ENCODE measurements around the gene SEPTIN2. TPM values are rescaled to one million over a fixed set of nuclear protein-coding genes. Genes with fewer than 3 reads are reported as not detected.

SEPTIN2 gene
- total RNA-seq, 2 experiments from 2014 or later, result 198 to 275 TPM

DNA sequence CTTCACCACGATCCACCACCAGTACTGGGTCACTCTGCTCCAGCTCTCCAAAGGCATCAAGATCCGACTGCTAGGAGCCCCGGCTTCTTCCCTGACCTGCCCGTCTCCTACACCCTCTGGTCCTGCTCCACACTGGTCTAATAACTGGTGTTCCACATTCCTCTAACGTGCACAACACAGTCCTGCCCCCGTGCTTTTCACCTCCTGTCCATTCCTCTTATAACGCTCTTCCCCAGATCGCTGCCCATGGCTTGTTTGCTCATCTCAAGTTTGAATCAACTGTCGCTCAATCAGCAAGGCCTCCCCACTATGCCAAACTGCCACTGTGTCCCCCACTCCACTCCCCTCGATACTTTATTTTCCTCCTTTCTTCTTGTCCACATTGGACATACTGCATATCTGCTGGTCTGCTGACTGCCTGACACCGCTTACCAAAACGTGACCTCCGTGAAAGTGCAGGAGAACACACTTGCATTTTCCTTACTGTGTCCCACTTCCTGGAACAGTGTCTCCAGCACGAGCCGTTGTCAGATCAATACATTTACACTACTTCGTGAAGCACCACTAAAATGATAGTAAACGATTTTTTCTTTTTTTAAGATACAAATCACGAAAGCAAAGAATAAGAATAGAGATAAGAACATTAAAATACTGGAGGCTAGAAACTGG is 6.8 kb upstream of the SEPTIN2 start:
- Histone ChIP-seq H3K79me2 (ENCODE audit: insufficient read depth, low read depth, low read length) (peaks cover 72% of the 10 kb centered on the region), H3K9me3 (ENCODE audit: low read length) (no peaks in the 10 kb centered on the region), H3K27ac (ENCODE audit: low read depth, low read length, poor library complexity, severe bottlenecking) (peak overlapping the region; percentile 39), H3K9me2 (ENCODE audit: insufficient read depth, low read length) (no peaks in the 10 kb centered on the region), H4K20me1 (ENCODE audit: insufficient read depth, low read length) (peaks cover 36% of the 10 kb centered on the region), H2AFZ (ENCODE audit: low read length) (no peak overlapping the region), H3K4me2 (ENCODE audit: low read length) (peak overlapping the region; percentile 58), H3K36me3 (ENCODE audit: insufficient read depth, low read length) (peaks cover 7% of the 10 kb centered on the region; the same call in 1 of the 2 replicates), H3K4me3 (ENCODE audit: low read depth, low read length, poor library complexity, severe bottlenecking) (no peak overlapping the region), H3K4me1 (ENCODE audit: insufficient read depth, low read length, poor library complexity, severe bottlenecking) (peaks cover 48% of the 10 kb centered on the region)
- no peak for DNase-seq (ENCODE audit: low spot score)
- no peak for TF ChIP-seq EZH2phosphoT487 (IDR thresholded peaks at IDR 0.05; ENCODE audit: borderline replicate concordance, low read depth, low read length)
- TF ChIP-seq, protein P1, sequence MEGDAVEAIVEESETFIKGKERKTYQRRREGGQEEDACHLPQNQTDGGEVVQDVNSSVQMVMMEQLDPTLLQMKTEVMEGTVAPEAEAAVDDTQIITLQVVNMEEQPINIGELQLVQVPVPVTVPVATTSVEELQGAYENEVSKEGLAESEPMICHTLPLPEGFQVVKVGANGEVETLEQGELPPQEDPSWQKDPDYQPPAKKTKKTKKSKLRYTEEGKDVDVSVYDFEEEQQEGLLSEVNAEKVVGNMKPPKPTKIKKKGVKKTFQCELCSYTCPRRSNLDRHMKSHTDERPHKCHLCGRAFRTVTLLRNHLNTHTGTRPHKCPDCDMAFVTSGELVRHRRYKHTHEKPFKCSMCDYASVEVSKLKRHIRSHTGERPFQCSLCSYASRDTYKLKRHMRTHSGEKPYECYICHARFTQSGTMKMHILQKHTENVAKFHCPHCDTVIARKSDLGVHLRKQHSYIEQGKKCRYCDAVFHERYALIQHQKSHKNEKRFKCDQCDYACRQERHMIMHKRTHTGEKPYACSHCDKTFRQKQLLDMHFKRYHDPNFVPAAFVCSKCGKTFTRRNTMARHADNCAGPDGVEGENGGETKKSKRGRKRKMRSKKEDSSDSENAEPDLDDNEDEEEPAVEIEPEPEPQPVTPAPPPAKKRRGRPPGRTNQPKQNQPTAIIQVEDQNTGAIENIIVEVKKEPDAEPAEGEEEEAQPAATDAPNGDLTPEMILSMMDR (conservative IDR thresholded peaks at IDR 0.05; ENCODE audit: low read length), result no peak
- BruUV-seq (replicated peaks), result no TSS peak
- ChIA-PET POLR2A (no interaction called here), CTCF (ENCODE audit: unreplicated experiment) (no interaction called here)
- intact Hi-C loops (cut with micrococcal nuclease; ENCODE audit: unreplicated experiment), result no loop called here

DNA sequence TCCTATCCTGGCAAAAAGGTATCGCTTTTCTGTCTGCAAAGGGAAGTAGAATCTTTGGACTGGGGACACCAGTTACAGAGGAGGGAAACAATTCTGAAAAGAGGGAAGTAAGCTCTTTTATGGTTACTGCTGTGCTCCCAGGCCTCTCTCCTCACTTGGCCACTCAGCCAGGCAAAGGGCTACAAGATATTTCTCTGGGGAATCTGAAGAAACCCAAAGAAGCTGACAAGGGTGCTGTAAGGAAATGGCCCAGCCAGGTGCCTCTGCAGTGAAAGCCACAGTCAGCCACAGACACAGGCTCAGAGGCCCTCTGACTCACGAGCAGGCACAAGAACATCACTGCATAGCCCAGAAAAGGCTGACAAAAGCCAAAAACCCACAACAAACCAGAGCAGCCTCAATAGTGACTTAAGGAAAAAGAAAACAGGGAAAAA is 6.0 kb upstream of the SEPTIN2 start:
- TF ChIP-seq, protein P1 (conservative IDR thresholded peaks at IDR 0.05; ENCODE audit: low read length), result no peak
- TF ChIP-seq EZH2phosphoT487 (IDR thresholded peaks at IDR 0.05; ENCODE audit: borderline replicate concordance, low read depth, low read length), result no peak
- Histone ChIP-seq H3K79me2 (ENCODE audit: insufficient read depth, low read depth, low read length) (peaks cover 79% of the 10 kb centered on the region), H3K9me2 (ENCODE audit: insufficient read depth, low read length) (no peaks in the 10 kb centered on the region), H3K4me2 (ENCODE audit: low read length) (peak overlapping the region; percentile 58), H3K4me3 (ENCODE audit: low read depth, low read length, poor library complexity, severe bottlenecking) (peak overlapping the region; percentile 37), H3K4me1 (ENCODE audit: insufficient read depth, low read length, poor library complexity, severe bottlenecking) (peaks cover 51% of the 10 kb centered on the region), H4K20me1 (ENCODE audit: insufficient read depth, low read length) (peaks cover 36% of the 10 kb centered on the region), H3K9me3 (ENCODE audit: low read length) (no peaks in the 10 kb centered on the region), H3K36me3 (ENCODE audit: insufficient read depth, low read length) (peaks cover 7% of the 10 kb centered on the region; the same call in 1 of the 2 replicates), H3K27ac (ENCODE audit: low read depth, low read length, poor library complexity, severe bottlenecking) (peak overlapping the region; percentile 39), H2AFZ (ENCODE audit: low read length) (no peak overlapping the region)
- DNase-seq (ENCODE audit: low spot score), result peak; percentile 69
- no TSS peak for BruUV-seq (replicated peaks)
- POLR2A ChIA-PET, result no interaction called here
- intact Hi-C loops (cut with micrococcal nuclease; ENCODE audit: unreplicated experiment), result loop anchor here (10.0 kb wide), 1 partner anchor 725 kb away; the partner anchor contains the start of gene CAPN10
- CTCF ChIA-PET (ENCODE audit: unreplicated experiment), result no interaction called here

Measured in OCI-LY7 (cell line).